HUDEP-2 (cell line): ENCODE measurements around the gene EMX1.
A peak's percentile ranks its signal among the peaks of the same experiment; 100 is the strongest.

Source experiments
- DNase-seq, 76 experiments: peaks; one replicate each; lab custom pipeline; 2025; ENCODE audit not compliant: unreplicated experiment in 76 of 76; lab: John Stamatoyannopoulos, UW

EMX1 gene

GRCh38 chr2:72923833-72924352 is 6.6 kb downstream of the EMX1 start:
- DNase-seq = no peak

DNA sequence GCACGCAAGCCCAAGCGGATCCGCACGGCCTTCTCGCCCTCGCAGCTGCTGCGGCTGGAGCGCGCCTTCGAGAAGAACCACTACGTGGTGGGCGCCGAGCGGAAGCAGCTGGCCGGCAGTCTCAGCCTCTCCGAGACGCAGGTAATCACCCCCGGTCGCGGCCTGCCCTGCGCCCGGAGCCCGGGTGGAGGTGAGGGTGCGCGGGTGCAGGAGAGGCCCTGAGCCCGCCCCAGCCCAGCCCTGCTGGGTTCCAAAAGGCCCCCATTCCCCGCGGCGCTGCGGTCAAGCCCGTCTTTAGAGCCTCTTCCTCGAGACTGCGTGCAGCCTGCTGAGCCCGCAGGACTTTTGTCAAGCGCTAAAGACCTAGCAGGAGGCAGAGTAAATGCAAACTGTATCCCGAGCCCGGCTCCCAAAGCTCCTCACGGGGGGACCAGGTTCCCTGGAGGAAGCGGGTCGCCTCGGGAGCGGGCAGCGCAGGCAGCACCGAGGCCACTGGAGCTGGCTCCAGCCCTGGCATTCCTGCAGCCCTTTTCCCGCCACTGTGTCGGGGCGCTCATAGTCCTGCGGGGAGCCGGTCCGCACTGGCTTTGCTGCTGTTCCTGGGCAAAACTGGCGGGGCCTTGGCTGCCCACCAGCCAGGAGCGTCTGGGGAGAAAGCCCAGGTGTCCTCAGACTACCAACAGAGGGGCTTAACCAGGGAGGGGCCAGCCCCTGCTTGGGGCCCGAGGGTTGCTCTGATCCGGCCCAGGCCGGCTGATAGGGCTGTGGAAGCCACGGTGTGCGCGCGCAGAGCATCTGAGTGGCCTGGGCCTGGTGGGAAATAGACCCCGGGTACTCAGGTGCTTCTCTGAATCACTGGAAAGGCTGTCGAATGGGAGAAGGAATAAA is 7.3 kb downstream of the EMX1 start:
- DNase-seq = no peak

DNA sequence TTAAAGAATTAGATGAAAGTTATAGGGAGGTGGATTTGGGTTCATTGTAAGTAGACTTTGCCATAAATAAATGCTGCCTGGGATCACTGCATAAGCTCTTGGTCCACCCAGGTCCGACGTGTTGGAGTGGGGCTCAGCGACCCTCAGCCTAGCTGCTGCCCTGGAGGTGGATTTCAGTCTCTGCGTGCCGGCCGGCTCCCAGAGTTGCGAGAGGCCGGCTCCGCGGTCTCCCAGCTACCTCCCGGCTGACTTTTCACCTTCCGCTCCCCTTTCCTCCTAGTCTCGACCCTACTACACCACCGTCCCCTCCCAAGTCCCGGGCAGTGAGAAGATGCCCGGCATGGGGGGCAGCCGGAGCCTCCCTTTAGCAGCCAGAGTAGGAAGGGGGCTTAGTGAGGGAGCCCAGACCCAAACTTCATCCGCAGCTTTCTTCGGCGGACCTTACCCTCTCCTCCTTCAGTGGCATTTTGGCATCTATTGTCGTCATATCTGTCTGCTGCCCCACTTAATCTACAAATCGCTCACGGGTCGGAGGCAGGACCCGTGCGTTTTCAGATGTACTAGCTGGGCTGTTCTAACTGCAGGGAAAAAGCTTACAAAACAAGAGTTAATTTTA is 8.1 kb downstream of the EMX1 start:
- DNase-seq = no peak

GRCh38 chr2:72926368-72926767 is 9.0 kb downstream of the EMX1 start:
- no peak for DNase-seq

DNA sequence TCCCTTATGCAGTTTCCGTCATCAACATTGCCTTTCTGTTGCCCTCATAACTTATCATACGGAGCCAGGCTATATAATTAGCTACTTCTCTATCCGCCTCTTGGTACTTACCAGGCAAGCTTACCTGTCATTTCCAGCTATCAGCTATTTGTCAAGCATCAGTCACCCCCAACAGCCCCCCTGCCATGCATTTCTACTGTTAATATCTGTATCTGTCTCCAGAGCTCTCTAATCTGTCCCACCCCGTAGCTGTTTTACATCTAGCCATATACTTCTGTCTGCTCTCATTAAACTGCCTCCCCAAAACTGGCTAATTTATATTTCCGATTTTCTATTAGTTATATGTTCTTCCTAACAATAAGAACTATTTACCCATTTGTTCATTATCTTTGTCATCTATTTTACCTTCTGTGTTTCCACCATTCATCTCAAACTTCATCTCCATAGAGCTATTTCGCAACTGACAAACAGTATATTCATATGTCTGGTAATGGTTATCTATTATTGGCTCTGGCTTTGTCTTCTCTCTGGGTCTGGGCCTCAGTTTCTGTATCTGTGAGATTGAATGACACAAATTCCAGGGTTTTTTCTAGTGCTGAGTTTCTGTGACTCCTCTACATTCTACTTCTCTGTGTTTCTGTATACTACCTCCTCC is 9.6 kb downstream of the EMX1 start:
- no peak for DNase-seq

DNA sequence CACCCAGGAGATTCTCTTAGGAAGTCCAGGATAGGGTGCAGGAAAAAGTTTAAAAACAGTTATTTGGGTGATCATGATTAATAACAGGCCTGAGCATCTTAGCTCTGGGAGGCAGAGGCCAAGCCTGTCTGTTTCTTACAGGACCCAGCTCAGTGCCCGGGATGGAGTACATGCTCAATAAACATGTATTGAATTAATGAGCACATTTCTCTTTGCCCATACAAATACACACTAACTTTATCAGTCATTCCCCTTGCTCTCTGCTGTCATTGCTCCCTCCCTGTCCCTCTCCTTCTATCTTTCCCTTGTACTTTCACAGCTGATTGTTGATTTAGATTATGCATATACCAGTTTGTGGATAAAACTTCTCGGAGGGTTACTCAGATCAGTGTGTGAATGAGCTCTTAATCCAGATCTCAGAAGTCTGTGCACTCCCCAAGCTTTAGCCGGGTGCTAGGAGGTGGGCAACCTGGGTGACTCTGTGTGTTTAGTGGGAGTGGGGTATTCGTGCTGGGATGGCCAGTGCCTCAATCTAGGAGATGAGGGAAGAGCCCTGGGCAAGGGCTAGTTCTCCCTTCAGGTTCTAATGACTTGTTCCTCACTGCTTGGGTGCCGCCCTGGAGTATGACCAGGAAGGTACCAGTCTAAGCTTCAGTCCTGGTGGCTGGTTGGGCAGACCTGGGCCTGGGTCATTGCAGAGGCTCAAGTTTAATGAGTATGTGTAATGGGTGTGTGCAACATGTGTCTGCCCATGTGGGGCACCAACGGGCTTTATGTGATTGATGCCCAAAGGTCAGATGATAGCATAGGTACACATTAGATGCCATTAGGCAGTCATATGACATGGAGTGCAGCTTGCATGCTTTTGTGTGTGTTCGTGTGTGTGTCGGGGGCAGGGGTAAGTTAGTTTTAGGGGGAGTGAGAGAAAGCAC is 10.6 kb downstream of the EMX1 start:
- no peak for DNase-seq

DNA sequence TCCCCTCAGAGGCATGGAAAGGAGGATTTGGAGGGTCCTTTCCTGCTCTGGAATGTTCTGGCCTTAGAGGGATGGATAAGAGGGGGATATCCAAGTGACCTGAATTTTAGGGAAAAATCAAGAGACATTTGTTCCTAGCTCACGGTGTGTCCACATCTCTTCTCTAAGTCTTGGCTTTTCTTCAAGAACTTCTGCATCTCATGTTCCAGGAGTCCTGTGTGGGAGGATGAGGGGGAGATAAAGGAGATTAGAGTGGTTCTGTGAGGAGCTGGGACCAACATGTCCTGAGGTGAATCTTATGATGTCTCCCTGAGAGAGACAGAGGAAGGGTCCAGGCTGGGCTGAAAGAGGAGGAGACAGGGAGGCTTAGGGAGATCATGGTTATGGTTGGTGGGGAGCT is 11.7 kb downstream of the EMX1 start:
- no peak for DNase-seq

GRCh38 chr2:72931280-72931910 is 14.1 kb downstream of the EMX1 start:
- DNase-seq = no peak

- no peak for DNase-seq
These were observed 14.9 kb downstream of the EMX1 start for GRCh38 chr2:72932045-72932740.

GRCh38 chr2:72932805-72933204 is 15.5 kb downstream of the EMX1 start:
- DNase-seq = no peak

DNA sequence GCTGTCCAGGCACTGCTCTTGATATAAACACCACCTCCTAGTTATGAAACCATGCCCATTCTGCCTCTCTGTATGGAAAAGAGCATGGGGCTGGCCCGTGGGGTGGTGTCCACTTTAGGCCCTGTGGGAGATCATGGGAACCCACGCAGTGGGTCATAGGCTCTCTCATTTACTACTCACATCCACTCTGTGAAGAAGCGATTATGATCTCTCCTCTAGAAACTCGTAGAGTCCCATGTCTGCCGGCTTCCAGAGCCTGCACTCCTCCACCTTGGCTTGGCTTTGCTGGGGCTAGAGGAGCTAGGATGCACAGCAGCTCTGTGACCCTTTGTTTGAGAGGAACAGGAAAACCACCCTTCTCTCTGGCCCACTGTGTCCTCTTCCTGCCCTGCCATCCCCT is 15.9 kb downstream of the EMX1 start:
- no peak for DNase-seq

GRCh38 chr2:72933646-72934151 is 16.4 kb downstream of the EMX1 start:
- no peak for DNase-seq

- peak in 36 of 76 experiments; percentile 2 to 64 (median 26) for DNase-seq
These were observed 17.6 kb downstream of the EMX1 start for GRCh38 chr2:72934683-72935610.

DNA sequence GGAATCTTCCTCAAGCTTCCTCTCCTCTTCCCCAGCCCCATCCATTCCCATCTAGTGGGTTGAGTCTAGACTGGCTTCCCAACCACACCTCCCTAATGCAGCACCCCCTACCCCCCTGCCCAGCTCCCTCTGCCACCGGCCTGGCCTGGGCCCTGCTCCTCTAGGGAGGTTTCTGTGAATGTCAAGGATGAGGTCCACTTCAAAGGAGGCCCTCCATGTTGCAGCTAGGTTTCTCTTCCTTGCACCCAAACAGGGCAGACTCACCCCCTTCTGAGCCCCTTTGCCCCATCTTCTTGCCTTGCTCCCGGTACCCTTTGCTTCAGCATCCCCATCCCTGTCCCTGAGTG is 18.3 kb downstream of the EMX1 start:
- no peak for DNase-seq

DNA sequence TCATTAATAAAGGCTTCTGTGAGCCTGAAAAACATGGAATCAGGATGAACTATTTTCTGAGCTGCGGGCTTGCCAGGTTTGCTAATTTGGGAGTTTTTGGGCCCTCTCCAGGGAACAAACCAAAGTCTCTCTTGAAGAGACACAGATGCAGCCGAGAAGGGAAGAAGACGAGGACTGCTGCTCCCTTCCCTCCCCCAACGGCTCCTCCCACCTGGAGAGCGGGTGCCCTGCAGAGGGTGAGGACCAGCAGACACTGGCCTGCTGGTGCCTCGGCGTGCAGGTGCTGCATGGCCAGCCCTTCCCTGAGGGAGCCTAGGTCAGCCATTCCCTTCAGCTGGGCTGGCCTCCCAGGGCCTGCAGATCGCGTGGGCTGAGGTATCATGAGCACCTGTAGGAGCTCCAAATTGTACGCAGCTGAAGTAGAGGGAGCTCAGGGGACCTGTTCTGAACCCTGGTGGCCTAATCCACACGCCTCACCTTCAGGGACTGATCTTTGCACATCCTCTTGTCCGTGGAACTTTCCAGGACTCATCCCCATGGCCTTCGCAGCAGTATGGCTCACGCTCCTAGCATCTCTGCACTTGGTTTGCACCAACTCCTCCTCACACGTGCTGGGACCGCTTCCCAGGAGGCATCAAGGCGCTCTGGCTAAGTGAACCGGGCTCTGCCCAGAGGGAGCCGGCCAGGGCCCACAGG is 19.5 kb downstream of the EMX1 start:
- DNase-seq = no peak

GRCh38 chr2:72937356-72937669 is 20.0 kb downstream of the EMX1 start:
- DNase-seq = no peak

- no peak for DNase-seq
These were observed 21.1 kb downstream of the EMX1 start for GRCh38 chr2:72938455-72938854.

DNA sequence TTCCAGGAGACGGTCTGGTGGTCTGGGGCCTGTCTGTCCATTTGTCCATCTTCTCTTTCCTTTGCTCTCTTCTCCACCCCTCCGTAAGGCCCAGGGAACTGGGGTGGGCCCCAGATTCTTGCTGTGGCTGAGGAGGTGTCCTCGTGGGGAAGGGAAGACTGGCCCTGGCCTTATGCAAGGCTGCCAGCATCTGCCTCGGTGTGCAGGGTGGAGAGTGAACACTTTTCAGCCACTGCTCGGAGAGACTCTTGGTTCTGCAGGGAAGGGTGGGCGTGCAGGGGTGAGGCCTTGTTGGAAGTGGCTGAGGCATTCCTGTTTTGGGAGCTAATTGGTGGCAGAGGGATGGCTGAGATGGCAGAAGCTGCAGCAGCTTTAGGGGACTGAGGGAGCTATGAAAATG is 23.0 kb downstream of the EMX1 start:
- DNase-seq = no peak
